HepG2 (cell line): ENCODE data around the gene POC1B. TPM values are rescaled to one million over a fixed set of nuclear protein-coding genes. Genes with fewer than 3 reads are reported as not detected.

ENCODE experiments used
- ATAC-seq: fragments of 200-7000 bp; cut with Tn5 transposase; 3 replicates; pipeline ENCODE4 v1.9.1; 2020; ENCODE audit warnings: mild to moderate bottlenecking, moderate library complexity
- BruUV-seq: library from RNA; stranded (reverse); fragments of 400-500 nt; replicated peaks from 2 replicates; lab custom pipeline; 2021; lab: Mats Ljungman, UMichigan
- CTCF ChIA-PET: fragments of 300-600 bp; formaldehyde crosslinking; extraction: SDS; loops from one replicate; lab custom pipeline; 2021; ENCODE audit warnings: low total read pairs, inconsistent platforms, low intra/inter-chr PET ratio; lab: Yijun Ruan, JAX
- POLR2A ChIA-PET: fragments of 350-600 bp; sonication (Branson Sonifier 250); formaldehyde crosslinking; loops from one replicate; lab custom pipeline; 2020; ENCODE audit warnings: antibody characterized with exemption, inconsistent platforms; lab: Yijun Ruan, JAX
- DNase-seq: peaks from one replicate; pipeline ENCODE4 v3.0.0-alpha.2; 2015; ENCODE audit warnings: low spot score
- FAIRE-seq: peaks from 3 replicates; lab custom pipeline; 2011; peaks lifted over from hg19 to GRCh38; lab: Jason Lieb, UNC
- H2AFZ ChIP-seq: one replicate; pipeline ENCODE4 v1.6.1; 2011; ENCODE audit warnings: low read length, inconsistent platforms
- H3K27ac ChIP-seq: fragments of 300-600 bp; 3 replicates; pipeline ENCODE4 v1.8.0; 2011; ENCODE audit warnings: mixed run types, mild to moderate bottlenecking, mixed read lengths, low read length, inconsistent platforms; ENCODE audit not compliant: insufficient read depth; ENCODE audit errors: extremely low read length
- H3K27me3 ChIP-seq, 2 experiments: fragments of 200-600 bp in 1 of 2; 2 replicates in 1 of 2; 3 replicates in 1 of 2; pipeline versions ENCODE4 v1.6.0 to v1.8.0; 2011; ENCODE audit warnings: low read length in 2 of 2, mild to moderate bottlenecking in 2 of 2, moderate library complexity in 2 of 2, inconsistent platforms in 1 of 2; ENCODE audit not compliant: insufficient read depth in 2 of 2, control insufficient read depth in 1 of 2
- H3K36me3 ChIP-seq, 2 experiments: fragments of 200-600 bp in 1 of 2; replicated peaks in 1 of 2; 2 replicates in 1 of 2; 3 replicates in 1 of 2; pipeline versions ENCODE4 v1.5.1 to v1.8.0; 2011; ENCODE audit warnings: low read length in 2 of 2, inconsistent platforms in 1 of 2; ENCODE audit not compliant: insufficient read depth in 2 of 2, control insufficient read depth in 1 of 2
- H3K4me1 ChIP-seq: 2 replicates; pipeline ENCODE4 v1.5.1; 2012; ENCODE audit warnings: low read length, inconsistent platforms; ENCODE audit not compliant: insufficient read depth
- H3K4me2 ChIP-seq: 2 replicates; pipeline ENCODE4 v1.6.0; 2011; ENCODE audit warnings: low read depth, low read length, inconsistent platforms
- H3K4me3 ChIP-seq, 3 experiments: fragments of 200-600 bp in 1 of 3; sonication (generic), shearing (Covaris generic) in 1 of 3; replicated peaks in 1 of 3; 2 replicates each; pipeline ENCODE4 v1.5.1; 2011 to 2016; ENCODE audit warnings: low read length in 3 of 3, inconsistent platforms in 2 of 3, low read depth in 2 of 3, mild to moderate bottlenecking in 2 of 3, control low read depth in 1 of 3, mixed read lengths in 1 of 3; ENCODE audit not compliant: insufficient read depth in 1 of 3
- H3K79me2 ChIP-seq: one replicate; pipeline ENCODE4 v1.6.1; 2011; ENCODE audit warnings: low read length, inconsistent platforms; ENCODE audit not compliant: insufficient read depth
- H3K9ac ChIP-seq: 2 replicates; pipeline ENCODE4 v1.6.0; 2011; ENCODE audit warnings: mild to moderate bottlenecking, low read depth, low read length, inconsistent platforms; ENCODE audit not compliant: insufficient read depth
- H3K9me3 ChIP-seq: 2 replicates; pipeline ENCODE4 v1.5.1; 2012; ENCODE audit warnings: mild to moderate bottlenecking, low read length
- H4K20me1 ChIP-seq: 2 replicates; pipeline ENCODE4 v1.6.0; 2011; ENCODE audit warnings: inconsistent platforms, mild to moderate bottlenecking, low read length, moderate library complexity; ENCODE audit not compliant: insufficient read depth
- CHD2 ChIP-seq: IDR thresholded peaks from 2 replicates; pipeline ENCODE4 v1.6.1; 2011; ENCODE audit warnings: low read depth, low read length, improper control_type of control experiment
- GMEB1 ChIP-seq: sonication (generic); formaldehyde crosslinking; IDR thresholded peaks from 2 replicates; pipeline ENCODE4 v1.5.1; 2020; ENCODE audit warnings: missing genetic modification reagents, mild to moderate bottlenecking, borderline replicate concordance
- KAT8 ChIP-seq: IDR thresholded peaks from 2 replicates; pipeline ENCODE4 v1.6.1; 2016; ENCODE audit warnings: missing genetic modification reagents, missing compliant biosample characterization
- MLLT10 ChIP-seq: sonication (generic); formaldehyde crosslinking; IDR thresholded peaks from 2 replicates; pipeline ENCODE4 v1.4.0; 2020; ENCODE audit warnings: missing genetic modification reagents
- NR2F2 ChIP-seq: IDR thresholded peaks from 2 replicates; pipeline ENCODE4 v1.6.1; 2012; ENCODE audit warnings: low read depth, inconsistent platforms, borderline replicate concordance
- SSRP1 ChIP-seq: IDR thresholded peaks from 2 replicates; pipeline ENCODE4 v1.6.1; 2016; ENCODE audit warnings: control low read depth
- ZBED4 ChIP-seq: sonication (generic); formaldehyde crosslinking; IDR thresholded peaks from 2 replicates; pipeline ENCODE4 v1.4.0; 2020; ENCODE audit warnings: missing genetic modification reagents, borderline replicate concordance
- ZFP36 ChIP-seq: fragments of 150-350 bp; IDR thresholded peaks from 2 replicates; pipeline ENCODE4 v1.6.1; 2018; ENCODE audit warnings: borderline replicate concordance, low read length, low read depth; ENCODE audit not compliant: partially characterized antibody
- ZNF280B ChIP-seq: sonication (generic); formaldehyde crosslinking; IDR thresholded peaks from 2 replicates; pipeline ENCODE4 v1.5.0; 2020; ENCODE audit warnings: missing genetic modification reagents, mild to moderate bottlenecking, borderline replicate concordance
- ZNF292 ChIP-seq: sonication (generic); formaldehyde crosslinking; IDR thresholded peaks from 2 replicates; pipeline ENCODE4 v1.8.1; 2022; ENCODE audit warnings: mild to moderate bottlenecking, low read depth, missing genetic modification reagents, borderline replicate concordance
- ZNF430 ChIP-seq: sonication (generic); formaldehyde crosslinking; IDR thresholded peaks from 2 replicates; pipeline ENCODE4 v1.9.0; 2021; ENCODE audit warnings: mild to moderate bottlenecking, missing genetic modification reagents
- ZNF441 ChIP-seq: sonication (generic); formaldehyde crosslinking; IDR thresholded peaks from 2 replicates; pipeline ENCODE4 v1.7.0; 2021; ENCODE audit warnings: missing genetic modification reagents, borderline replicate concordance
- ZSCAN31 ChIP-seq: sonication (generic); formaldehyde crosslinking; IDR thresholded peaks from 2 replicates; pipeline ENCODE4 v1.5.0; 2020; ENCODE audit warnings: low read depth, mild to moderate bottlenecking, missing genetic modification reagents
- WGBS: methylation state at CpG from one replicate; pipeline ENCODE4 v1.1.6; 2017; ENCODE audit warnings: low lambda C conversion rate; 5-methylcytosine and 5-hydroxymethylcytosine counted together
- in situ Hi-C: cut with HindIII; loops from 2 replicates; pipeline ENCODE4 v1.10.0; 2017; ENCODE audit warnings: low pct_unique_long_range_greater_than_20kb; ENCODE audit not compliant: extremely low pct_ligation_motif_present
- intact Hi-C: fragments of 100-400 bp; cut with micrococcal nuclease; formaldehyde crosslinking; loops from one replicate; pipeline ENCODE4 v1.10.0; 2022; ENCODE audit not compliant: unreplicated experiment
- polyA plus RNA-seq, 8 experiments: library from polyadenylated mRNA; depleted of rRNA in 3 of 8; stranded (reverse) in 7 of 8; unstranded in 1 of 8; fragments of >200 nt; fragmentation: Illumina TruSeq in 4 of 8; extraction: Trizol in 4 of 8; gene quantifications; 2 replicates each; pipeline versions ENCODE4 v1.2.1 to v1.2.3, GENCODE V29; 2011 to 2016; ENCODE audit warnings: low read depth in 4 of 8, missing spikeins in 1 of 8, mixed read lengths in 1 of 8; ENCODE audit not compliant: insufficient read depth in 1 of 8
- total RNA-seq, 5 experiments: library from RNA; depleted of rRNA; stranded (reverse); fragments of >200 nt; fragmentation: Illumina TruSeq; extraction: Trizol; gene quantifications; 2 replicates each; pipeline ENCODE4 v1.2.3, GENCODE V29; 2016; ENCODE audit warnings: low read depth in 1 of 5

The POC1B gene
- total and polyA plus RNA-seq, 2 of the 13 experiments (the other 11 are each of a cell fraction or from before 2014, with no cell fraction given): 9.3 to 11.0 TPM

GRCh38 chr12:89437231-89437630 lies 88.6 kb downstream of the POC1B start:
- H3K9ac ChIP-seq: no peak overlapping the region
- POLR2A ChIA-PET: no interaction called here
- H2AFZ ChIP-seq: no peak overlapping the region
- BruUV-seq: no TSS peak
- H3K4me1 ChIP-seq: peaks cover 7% of the 10 kb centered on the region; the same call in 1 of the 2 replicates
- H4K20me1 ChIP-seq: no peaks in the 10 kb centered on the region
- TF ChIP-seq ZNF280B (no peak), ZNF292 (CRISPR knock-in tag) (no peak), ZNF441 (CRISPR knock-in tag) (no peak), ZSCAN31 (CRISPR knock-in tag) (no peak), ZBED4 (CRISPR knock-in tag) (no peak), ZFP36 (no peak), KAT8 (no peak), CHD2 (no peak), NR2F2 (no peak), SSRP1 (CRISPR knock-in tag) (no peak), ZNF430 (CRISPR knock-in tag) (no peak), MLLT10 (CRISPR knock-in tag) (no peak), GMEB1 (no peak)
- no peak overlapping the region for H3K4me2 ChIP-seq
- H3K9me3 ChIP-seq: no peaks in the 10 kb centered on the region
- 95% methylated on average over 4 of the region's 4 CpGs for WGBS
- no peak overlapping the region for H3K4me3 ChIP-seq
- CTCF ChIA-PET: no interaction called here
- in situ Hi-C loops (no loop called here), intact Hi-C loops (no loop called here)
- no peaks in the 10 kb centered on the region for H3K27me3 ChIP-seq
- no peaks in the 10 kb centered on the region for H3K36me3 ChIP-seq
- no peak for FAIRE-seq
- H3K79me2 ChIP-seq: no peaks in the 10 kb centered on the region
- H3K27ac ChIP-seq: no peak overlapping the region
- ATAC-seq: no peak
- no peak for DNase-seq
